HEK293 (cell line): ENCODE measurements around the gene RUFY4.

Experiments
- ELK4 ChIP-seq: IDR thresholded peaks from 2 replicates; pipeline ENCODE4 v1.6.1; 2011; ENCODE audit warnings: mild to moderate bottlenecking, low read depth, low read length, borderline replicate concordance
- HOXA7 ChIP-seq: sonication (generic); formaldehyde crosslinking; IDR thresholded peaks from 2 replicates; pipeline ENCODE4 v1.8.1; 2022; ENCODE audit warnings: missing genetic modification reagents, borderline replicate concordance
- OSR2 ChIP-seq: fragments of 450-650 bp; formaldehyde crosslinking; IDR thresholded peaks from 2 replicates; pipeline ENCODE4 v1.5.1; 2016; ENCODE audit warnings: missing biosample characterization, missing genetic modification characterization
- REST ChIP-seq: fragments of 450-650 bp; formaldehyde crosslinking; IDR thresholded peaks from 2 replicates; pipeline ENCODE4 v1.5.1; 2016; ENCODE audit warnings: missing biosample characterization, missing genetic modification characterization
- ZBTB7A ChIP-seq: fragments of 450-650 bp; formaldehyde crosslinking; IDR thresholded peaks from 2 replicates; pipeline ENCODE4 v1.5.1; 2016; ENCODE audit warnings: low read depth, missing biosample characterization, missing genetic modification characterization

GRCh38 chr2:218138047-218138446, 69.0 kb downstream of the RUFY4 start:
- TF ChIP-seq REST (tag by site-specific recombination) (no peak), OSR2 (tag by site-specific recombination) (no peak), HOXA7 (CRISPR knock-in tag) (no peak), ELK4 (no peak), ZBTB7A (tag by site-specific recombination) (no peak)
